Prostate gland (tissue), 2 donors: Measurements from ENCODE around the gene SFT2D1. TPM values are rescaled to one million over a fixed set of nuclear protein-coding genes. Genes with fewer than 3 reads are reported as not detected.
"Not testable (repeated sequence)": the region's sequence is repeated elsewhere in the genome, so short reads cannot be mapped to it uniquely, and the experiment has no call there.

Experiments used
- DNase-seq: peaks from one replicate; pipeline ENCODE4 v3.0.0-alpha.2; 2019; ENCODE audit warnings: low spot score
- H3K27ac ChIP-seq, 2 donors: fragments of 200-600 bp; sonication (generic); 2 replicates each; pipeline ENCODE4 v1.5.1; 2017 to 2019
- H3K27me3 ChIP-seq: fragments of 200-600 bp; sonication (generic); replicated peaks from 2 replicates; pipeline ENCODE4 v1.5.1; 2019; ENCODE audit not compliant: insufficient read depth
- H3K36me3 ChIP-seq, 2 donors: fragments of 200-600 bp; sonication (generic); 1 replicate in 1 of 2; 2 replicates in 1 of 2; pipeline versions ENCODE4 v1.5.1 to v1.8.1; 2017 to 2019
- H3K4me1 ChIP-seq: fragments of 200-600 bp; sonication (generic); replicated peaks from 2 replicates; pipeline ENCODE4 v1.5.1; 2019
- H3K4me3 ChIP-seq, 2 donors: fragments of 200-600 bp; sonication (generic); 2 replicates each; pipeline ENCODE4 v1.5.1; 2017 to 2019
- H3K9me3 ChIP-seq: fragments of 200-600 bp; sonication (generic); 2 replicates; pipeline ENCODE4 v1.5.1; 2017
- POLR2A ChIP-seq: fragments of 450-650 bp; IDR thresholded peaks from one replicate; pipeline ENCODE4 v1.6.1; 2016; ENCODE audit warnings: antibody characterized with exemption, mild to moderate bottlenecking
- POLR2AphosphoS5 ChIP-seq: sonication (generic); formaldehyde crosslinking; IDR thresholded peaks from one replicate; pipeline ENCODE4 v1.6.1; 2017; ENCODE audit warnings: antibody characterized with exemption
- WGBS: methylation state at CpG from one replicate; pipeline ENCODE4 v1.1.5; 2018; 5-methylcytosine and 5-hydroxymethylcytosine counted together
- intact Hi-C: fragments of 100-400 bp; cut with DNase I; formaldehyde crosslinking; loops from one replicate; pipeline ENCODE4 v1.14.2; 2022
- total RNA-seq, 2 donors: library from RNA; depleted of rRNA; stranded (reverse); fragments of >200 nt; gene quantifications; one replicate each; pipeline ENCODE4 v1.1.0, GENCODE V29; 2016
- TF ChIP-seq, protein P1 (sequence below), 4 experiments: fragments of 200-600 bp in 2 of 4; fragments of 450-650 bp in 2 of 4; sonication (generic) in 2 of 4; IDR thresholded peaks; 1 replicate in 3 of 4; 2 replicates in 1 of 4; pipeline ENCODE4 v1.5.1; 2016 to 2019; ENCODE audit warnings: antibody characterized with exemption in 4 of 4, mild to moderate bottlenecking in 2 of 4, moderate library complexity in 2 of 4

Gene SFT2D1
- total RNA-seq: 10 to 100 TPM; 64.8 to 72.3 TPM

DNA sequence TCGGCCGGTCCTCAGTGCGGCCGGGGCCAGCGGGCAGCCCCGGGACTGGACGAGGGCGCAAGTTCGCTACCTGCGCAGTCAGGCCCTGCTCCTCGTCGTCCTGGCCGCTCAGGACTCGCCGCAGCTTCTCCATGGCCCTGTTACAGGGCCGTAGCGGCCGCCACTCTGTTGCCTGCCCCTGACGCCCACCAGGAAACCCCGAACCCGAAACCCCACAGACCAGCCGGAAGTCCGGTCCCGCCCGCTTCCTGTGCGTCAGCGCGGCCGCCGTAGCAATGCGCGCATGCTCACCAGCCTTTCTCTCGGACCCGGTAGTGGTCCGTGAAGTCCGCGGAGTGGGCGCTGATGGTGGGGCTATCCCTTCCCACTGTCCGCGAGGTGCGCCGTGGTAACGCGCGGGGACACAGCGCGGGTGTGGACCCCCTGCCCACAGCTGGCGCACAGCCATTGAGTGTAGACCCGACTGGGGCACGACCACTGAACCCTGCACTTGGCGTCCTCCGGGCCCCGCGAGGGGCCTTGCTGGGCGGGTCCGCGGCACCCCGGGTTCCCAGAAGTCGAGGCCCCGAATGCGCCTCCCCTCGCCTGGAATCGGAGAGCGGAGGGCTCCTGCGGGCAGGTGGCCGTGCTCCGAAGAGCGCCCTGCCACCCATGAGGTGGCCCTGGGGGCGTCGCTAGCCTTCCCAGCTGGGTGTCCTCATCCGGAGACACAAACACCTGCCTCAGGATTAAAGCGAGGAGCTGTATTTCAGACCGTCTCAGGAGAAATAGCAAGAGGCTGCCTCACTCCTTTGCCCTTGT is at the start of gene SFT2D1:
TSS of gene SFT2D1 (minus strand) at position 197 of the 801 bp plus-strand sequence. CDS start at position 133, 64 bp downstream.
- Histone ChIP-seq H3K4me1 (peaks cover 16% of the 10 kb centered on the region), H3K27ac (peak within 1 kb of the TSS; percentile 85), H3K36me3 (no peaks in the 10 kb centered on the region), H3K4me3 (peak within 1 kb of the TSS; percentile 80 to 89), H3K9me3 (no peaks in the 10 kb centered on the region), H3K27me3 (no peaks in the 10 kb centered on the region)
- TF ChIP-seq, protein P1, sequence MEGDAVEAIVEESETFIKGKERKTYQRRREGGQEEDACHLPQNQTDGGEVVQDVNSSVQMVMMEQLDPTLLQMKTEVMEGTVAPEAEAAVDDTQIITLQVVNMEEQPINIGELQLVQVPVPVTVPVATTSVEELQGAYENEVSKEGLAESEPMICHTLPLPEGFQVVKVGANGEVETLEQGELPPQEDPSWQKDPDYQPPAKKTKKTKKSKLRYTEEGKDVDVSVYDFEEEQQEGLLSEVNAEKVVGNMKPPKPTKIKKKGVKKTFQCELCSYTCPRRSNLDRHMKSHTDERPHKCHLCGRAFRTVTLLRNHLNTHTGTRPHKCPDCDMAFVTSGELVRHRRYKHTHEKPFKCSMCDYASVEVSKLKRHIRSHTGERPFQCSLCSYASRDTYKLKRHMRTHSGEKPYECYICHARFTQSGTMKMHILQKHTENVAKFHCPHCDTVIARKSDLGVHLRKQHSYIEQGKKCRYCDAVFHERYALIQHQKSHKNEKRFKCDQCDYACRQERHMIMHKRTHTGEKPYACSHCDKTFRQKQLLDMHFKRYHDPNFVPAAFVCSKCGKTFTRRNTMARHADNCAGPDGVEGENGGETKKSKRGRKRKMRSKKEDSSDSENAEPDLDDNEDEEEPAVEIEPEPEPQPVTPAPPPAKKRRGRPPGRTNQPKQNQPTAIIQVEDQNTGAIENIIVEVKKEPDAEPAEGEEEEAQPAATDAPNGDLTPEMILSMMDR (IDR thresholded peaks at IDR 0.05): no peak
- TF ChIP-seq POLR2AphosphoS5: peak; percentile 96
- peak; percentile 79 for TF ChIP-seq POLR2A
- peak; percentile 78 for DNase-seq
- intact Hi-C loops: loop anchor here (5.0 kb wide), 1 partner anchor 40 kb away; the partner anchor contains the start of gene MPC1
- under 1% methylated on average over 55 of the region's 73 CpGs for WGBS

DNA sequence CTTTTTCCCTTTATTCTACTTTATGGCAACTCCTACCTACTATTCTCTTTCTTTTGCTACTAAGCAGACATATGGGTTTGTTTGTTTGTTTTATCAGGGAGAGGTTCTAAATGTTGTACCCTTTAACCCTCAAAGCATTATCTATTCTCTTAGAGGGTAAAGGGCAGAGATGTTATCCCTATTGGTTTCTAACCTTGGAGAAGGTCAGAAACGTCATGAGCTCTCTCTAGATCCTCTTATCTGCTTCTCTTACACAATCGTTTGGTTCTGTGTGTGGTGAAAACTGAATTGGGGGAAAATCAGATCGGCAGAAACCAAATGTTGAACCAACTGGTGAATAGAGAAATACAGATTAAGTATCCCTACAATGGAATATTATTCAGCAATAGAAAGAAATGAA is 46.8 kb upstream of the SFT2D1 start:
- WGBS: 75% methylated on average over 3 of the region's 3 CpGs
- Histone ChIP-seq H3K4me3 (no peak overlapping the region), H3K27ac (no peak overlapping the region), H3K9me3 (no peaks in the 10 kb centered on the region), H3K36me3 (no peaks in the 10 kb centered on the region), H3K4me1 (no peaks in the 10 kb centered on the region), H3K27me3 (no peaks in the 10 kb centered on the region)
- TF ChIP-seq POLR2AphosphoS5 (no peak), POLR2A (no peak)
- TF ChIP-seq, protein P1 (IDR thresholded peaks at IDR 0.05): no peak
- intact Hi-C loops: no loop called here
- DNase-seq: no peak

DNA sequence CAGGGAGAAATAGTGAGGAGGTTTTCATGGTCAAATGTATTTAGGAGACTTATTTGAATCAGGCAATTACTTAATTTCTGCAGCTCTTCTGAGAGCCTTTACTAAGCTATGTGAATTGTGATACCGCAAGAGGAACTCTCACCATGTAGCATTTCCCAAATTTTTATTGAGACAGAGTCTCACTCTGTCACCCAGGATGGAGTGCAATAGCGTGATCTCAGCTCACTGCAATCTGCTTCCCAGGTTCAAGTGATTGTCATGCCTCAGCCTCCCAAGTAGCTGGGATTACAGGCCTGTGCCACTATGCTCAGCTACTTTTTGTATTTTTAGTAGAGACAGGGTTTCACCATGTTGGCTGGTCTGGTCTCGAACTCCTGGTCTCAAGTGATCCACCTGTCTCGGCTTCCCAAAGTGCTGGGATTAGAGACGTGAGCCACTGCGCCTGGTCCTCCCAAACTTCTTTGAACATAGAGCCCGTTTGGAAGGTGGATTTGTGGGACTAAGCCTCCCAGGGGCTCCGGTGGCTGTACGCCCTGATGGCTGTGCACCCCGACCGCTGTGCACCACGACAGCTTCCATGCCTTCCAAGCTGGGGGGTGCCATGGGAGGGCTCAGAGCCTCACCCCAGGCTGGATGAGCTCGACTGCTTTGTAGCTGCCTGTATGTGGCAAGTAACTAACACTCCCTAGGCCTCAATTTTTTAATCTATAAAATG is 46.1 kb upstream of the SFT2D1 start:
- intact Hi-C loops: no loop called here
- H3K27ac ChIP-seq: no peak overlapping the region

DNA sequence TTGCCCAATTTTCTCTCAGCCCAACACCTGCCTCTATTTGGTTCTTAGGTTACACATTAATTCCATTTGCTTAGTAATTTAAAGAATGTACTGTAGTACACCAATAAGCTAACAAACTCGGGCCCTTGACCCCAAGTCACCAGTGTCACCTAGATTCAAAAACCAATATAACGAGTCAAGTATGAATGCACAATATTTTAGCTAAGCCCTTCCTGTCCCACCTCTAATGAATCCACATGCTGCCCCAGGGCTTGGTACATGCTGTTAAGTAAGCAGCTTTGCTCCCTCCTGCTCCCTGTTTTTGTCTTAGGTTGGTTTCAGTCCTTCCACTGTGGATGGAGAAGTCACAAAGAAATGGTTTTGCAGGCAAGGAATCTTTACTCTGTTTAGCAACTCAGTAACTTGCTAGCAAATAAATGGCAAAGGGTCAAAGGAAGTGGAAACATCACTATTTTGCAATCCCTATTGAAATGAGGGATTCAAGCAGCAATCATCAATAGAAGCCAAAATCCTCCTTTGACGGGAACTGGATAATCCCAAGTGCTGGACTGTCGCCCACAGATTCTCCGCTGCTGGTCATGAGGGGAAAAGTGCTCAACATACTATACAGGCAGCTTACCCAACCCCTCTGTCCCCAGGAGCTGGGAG is 45.4 kb upstream of the SFT2D1 start:
- H3K36me3 ChIP-seq: no peaks in the 10 kb centered on the region
- intact Hi-C loops: no loop called here
- H3K27ac ChIP-seq: no peak overlapping the region
- no peaks in the 10 kb centered on the region for H3K9me3 ChIP-seq
- no peaks in the 10 kb centered on the region for H3K4me1 ChIP-seq
- WGBS: 70% methylated on average over 5 of the region's 5 CpGs
- no peaks in the 10 kb centered on the region for H3K27me3 ChIP-seq
- no peak overlapping the region for H3K4me3 ChIP-seq
- DNase-seq: no peak
- no peak for TF ChIP-seq POLR2AphosphoS5
- TF ChIP-seq POLR2A: no peak
- TF ChIP-seq, protein P1 (IDR thresholded peaks at IDR 0.05): no peak

More for the DNA sequence above, 46.1 kb upstream of the SFT2D1 start:
- Histone ChIP-seq H3K9me3 (no peaks in the 10 kb centered on the region), H3K4me1 (no peaks in the 10 kb centered on the region), H3K4me3 (no peak overlapping the region), H3K36me3 (no peaks in the 10 kb centered on the region), H3K27me3 (no peaks in the 10 kb centered on the region)
- no peak for DNase-seq
- WGBS: 91% methylated on average over 13 of the region's 13 CpGs
- TF ChIP-seq POLR2AphosphoS5 (no peak), POLR2A (no peak)
- TF ChIP-seq, protein P1 (IDR thresholded peaks at IDR 0.05): no peak

DNA sequence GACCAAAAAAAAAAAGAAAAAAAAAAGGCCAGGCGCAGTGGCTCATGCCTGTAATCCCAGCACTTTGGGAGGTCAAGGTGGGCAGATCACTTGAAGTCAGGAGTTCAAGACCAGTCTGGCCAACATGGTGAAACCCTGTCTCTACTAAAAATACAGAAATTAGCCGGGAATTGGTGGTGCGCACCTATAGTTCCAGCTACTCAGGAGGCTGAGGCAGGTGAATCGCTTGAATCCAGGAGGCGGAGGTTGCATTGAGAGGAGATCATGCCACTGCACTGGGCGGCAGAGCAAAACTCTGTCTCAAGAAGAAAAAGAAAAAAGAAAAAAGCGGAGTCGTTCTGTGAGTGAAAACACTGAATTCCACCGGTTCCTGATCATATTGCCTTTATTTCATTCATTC is 44.8 kb upstream of the SFT2D1 start:
- DNase-seq, H3K9me3 ChIP-seq, H3K36me3 ChIP-seq, H3K27ac ChIP-seq, H3K4me3 ChIP-seq, H3K4me1 ChIP-seq, H3K27me3 ChIP-seq, intact Hi-C loops: not testable (repeated sequence)
- WGBS: 96% methylated on average over 9 of the region's 9 CpGs
